ENCODE data around the gene NTN4. TPM values are rescaled to one million over a fixed set of nuclear protein-coding genes. Genes with fewer than 3 reads are reported as not detected.
"Not testable (repeated sequence)": the region's sequence is repeated elsewhere in the genome, so short reads cannot be mapped to it uniquely, and the experiment has no call there.

NTN4 gene
- total RNA-seq, 1 experiment from 2014 or later, result 0.58 TPM

DNA sequence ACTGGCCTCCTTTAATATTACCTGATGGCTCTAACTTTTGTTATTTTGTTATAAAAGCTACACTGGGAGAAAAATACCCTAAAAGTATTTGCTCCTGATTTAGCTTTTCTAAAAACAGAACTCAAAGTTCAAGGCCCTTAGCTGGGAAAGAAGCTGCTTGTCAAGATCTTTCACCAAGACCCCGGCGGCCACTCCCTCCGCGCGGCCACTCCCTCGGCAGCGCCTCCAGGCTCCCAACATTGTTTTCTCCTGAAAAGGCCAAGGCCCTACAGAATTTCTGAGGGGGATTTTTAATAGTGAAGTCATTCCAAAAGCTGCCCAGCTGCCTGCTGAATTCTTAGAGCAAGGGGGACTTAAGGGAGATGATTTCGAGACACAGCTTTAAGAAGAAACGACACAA is 96.4 kb downstream of the NTN4 start:
- in situ Hi-C loops (cut with HindIII; ENCODE audit: low pct_unique_long_range_greater_than_20kb, low sequenced_read_pairs), result no loop called here
- DNase-seq (ENCODE audit: low read depth, low spot score), result no peak

DNA sequence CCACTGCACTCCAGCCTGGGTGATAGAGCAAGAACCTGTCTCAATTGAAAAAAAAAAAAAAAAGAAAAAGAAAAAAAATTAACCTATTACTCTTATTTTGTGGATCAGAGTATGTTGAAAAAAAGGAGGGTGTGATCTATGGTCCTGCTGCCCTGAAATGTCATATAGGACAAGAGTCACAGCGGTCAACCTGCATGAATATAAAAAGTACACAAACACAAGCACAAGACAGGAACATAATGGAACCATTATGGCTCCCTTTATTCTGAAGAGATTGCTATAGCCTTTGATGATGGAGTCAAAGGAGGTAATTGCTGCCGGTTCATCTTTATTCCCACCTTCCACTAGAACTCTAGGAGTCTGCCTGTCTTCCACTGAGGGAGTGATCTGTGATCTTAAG is 96.9 kb downstream of the NTN4 start:
- in situ Hi-C loops (cut with HindIII; ENCODE audit: low pct_unique_long_range_greater_than_20kb, low sequenced_read_pairs), result no loop called here
- DNase-seq (ENCODE audit: low read depth, low spot score), result no peak

DNA sequence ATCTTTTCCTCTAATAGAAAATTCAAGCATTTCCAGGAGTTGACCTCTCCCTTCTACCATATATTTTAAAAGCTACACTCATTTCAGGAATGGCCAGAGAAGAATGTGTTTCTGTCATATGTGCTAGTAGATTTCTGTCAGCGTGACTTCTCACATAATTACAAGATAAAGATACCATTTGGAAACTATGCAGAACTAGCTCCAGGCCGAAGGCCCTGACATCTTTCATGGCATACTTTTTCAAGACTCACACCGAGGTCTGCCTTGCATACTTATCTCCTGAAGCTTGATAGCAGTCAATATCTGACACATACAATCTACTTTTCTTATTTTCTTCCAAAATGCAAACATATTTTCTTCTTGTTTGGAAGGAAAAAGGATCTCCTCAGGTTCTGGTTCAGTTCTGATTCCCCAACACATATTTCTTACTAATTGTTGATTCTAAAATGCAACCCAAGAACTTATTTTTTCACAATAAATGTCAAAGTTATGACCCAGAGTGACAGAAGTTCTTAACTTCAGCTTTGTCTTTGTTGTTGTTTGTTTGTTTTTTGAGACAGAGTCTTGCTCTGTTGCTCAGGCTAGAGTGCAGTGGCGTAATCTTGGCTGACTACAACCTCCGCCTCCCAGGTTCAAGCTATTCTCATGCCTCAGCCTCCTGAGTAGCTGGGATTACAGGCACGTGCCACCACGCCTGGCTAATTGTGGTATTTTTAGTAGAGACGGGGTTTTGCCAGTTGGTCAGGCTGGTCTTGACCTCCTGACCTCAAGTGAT is 99.5 kb downstream of the NTN4 start:
- no peak for DNase-seq (ENCODE audit: low read depth, low spot score)
- in situ Hi-C loops (cut with HindIII; ENCODE audit: low pct_unique_long_range_greater_than_20kb, low sequenced_read_pairs), result no loop called here

DNA sequence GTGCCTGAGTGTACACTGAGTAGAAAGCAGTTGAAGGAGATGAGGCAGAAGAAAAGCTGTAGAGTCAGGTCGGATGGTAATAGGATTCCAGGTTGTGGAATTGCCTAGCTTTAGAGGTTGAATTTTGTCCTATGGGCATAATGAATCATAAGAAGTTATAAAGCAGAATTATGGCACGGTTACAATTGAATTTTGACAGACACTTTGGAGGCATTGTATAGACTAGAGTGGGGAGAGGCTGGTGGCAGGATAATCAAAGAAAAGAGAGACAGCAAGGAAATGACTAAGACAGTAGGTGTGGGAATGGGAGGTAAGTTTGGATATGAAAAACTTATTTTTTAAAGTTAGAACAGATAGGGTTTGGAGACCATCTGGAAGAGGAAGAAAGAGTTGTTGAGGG is 102.6 kb downstream of the NTN4 start:
- no peak for DNase-seq (ENCODE audit: low read depth, low spot score)
- in situ Hi-C loops (cut with HindIII; ENCODE audit: low pct_unique_long_range_greater_than_20kb, low sequenced_read_pairs), result no loop called here

DNA sequence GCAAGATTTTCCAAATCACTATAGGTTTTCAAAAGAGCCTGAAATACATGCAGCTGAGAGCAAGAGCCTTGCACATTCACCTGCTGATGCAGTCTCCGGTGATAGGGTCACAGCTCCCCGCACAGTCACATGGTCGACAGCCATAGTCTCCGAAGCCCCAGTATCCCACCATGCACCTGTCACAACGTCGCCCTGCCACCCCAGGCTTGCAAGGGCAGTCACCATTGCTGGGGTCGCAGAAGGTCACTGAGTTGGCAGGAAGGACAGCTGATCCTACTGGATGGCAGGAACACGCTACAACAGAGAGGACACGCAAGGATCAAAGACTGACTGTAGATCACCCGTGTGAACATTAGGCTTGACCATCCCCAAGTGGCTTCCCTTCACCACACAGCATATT is 107.1 kb downstream of the NTN4 start:
- in situ Hi-C loops (cut with HindIII; ENCODE audit: low pct_unique_long_range_greater_than_20kb, low sequenced_read_pairs), result no loop called here

DNA sequence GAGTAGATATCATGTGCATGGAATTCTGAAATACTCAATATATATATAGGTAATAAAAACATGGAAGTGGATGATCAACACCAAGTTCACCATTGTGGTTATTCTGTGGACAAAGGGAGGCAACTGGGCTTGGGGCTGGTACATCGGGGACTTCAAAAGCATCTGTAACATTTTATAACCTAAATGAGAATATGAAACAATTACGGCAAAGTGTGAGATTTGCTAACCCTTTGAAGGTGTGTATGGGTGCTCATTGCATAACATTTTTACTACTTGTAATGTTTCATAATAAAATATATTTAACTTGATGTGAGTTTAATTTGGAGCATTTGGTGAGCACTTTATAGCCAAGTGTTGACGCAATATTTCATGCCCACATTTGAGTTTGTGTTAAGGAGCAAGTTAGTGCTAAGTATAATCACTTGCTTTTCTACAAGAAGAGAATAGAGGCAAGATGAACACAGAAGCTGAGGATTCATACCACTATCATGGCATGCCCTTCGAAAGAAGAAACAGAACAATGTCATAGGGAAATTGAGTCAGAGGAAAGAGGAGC is 109.3 kb downstream of the NTN4 start:
- in situ Hi-C loops (cut with HindIII; ENCODE audit: low pct_unique_long_range_greater_than_20kb, low sequenced_read_pairs), result no loop called here
- DNase-seq (ENCODE audit: low read depth, low spot score), result no peak

More for the DNA sequence above, 107.1 kb downstream of the NTN4 start:
- no peak for DNase-seq (ENCODE audit: low read depth, low spot score)

DNA sequence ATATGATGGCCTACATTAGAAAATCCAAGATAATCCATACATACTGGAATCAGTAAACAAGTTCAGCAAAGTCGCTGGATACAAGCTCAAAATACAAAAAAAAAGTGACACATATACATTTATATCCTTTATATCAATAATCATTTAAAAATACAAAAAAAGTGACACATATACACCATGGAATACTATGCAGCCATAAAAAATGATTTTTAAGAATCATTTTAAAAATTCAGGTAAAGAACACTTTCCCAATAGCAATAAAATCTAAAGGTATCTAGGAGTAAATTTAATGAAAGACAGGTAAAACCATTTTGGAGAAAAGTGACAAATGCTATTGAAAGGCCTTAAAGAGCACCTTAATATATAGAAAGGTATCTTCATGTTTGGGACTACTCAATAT is 111.9 kb downstream of the NTN4 start:
- DNase-seq (ENCODE audit: low read depth, low spot score), result no peak
- in situ Hi-C loops (cut with HindIII; ENCODE audit: low pct_unique_long_range_greater_than_20kb, low sequenced_read_pairs), result no loop called here

DNA sequence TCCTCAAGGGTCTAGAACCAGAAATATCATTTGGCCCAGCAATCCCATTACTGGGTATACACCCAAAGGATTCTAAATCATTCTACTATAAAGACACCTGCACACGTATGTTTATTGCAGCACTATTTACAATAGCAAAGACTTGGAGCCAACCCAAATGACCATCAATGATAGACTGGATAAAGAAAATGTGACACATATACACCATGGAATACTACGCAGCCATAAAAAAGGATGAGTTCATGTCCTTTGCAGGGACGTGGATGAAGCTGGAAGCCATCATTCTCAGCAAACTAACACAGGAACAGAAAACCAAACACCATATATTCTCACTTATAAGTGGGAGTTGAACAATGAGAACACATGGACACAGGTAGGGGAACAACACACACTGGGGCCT is 112.8 kb downstream of the NTN4 start:
- in situ Hi-C loops (cut with HindIII; ENCODE audit: low pct_unique_long_range_greater_than_20kb, low sequenced_read_pairs); DNase-seq (ENCODE audit: low read depth, low spot score): not testable (repeated sequence)

DNA sequence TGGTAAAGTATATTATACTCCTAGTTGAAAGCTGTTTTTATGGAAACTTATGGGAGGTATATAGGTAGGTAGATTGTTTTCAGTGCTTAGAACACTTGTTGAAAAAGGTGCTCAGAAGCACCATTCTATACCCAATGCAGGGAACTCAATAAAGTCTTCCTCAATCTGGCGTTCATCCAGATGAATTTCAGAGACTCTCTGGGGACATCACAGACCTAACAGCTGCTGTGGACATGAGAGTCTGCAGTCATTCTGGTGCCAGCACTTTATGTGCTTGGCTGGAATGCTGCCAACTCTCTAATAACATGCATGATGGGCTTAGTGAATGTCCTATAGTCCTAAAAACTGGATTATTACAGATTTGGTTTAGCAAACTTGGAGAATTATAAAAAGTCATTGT is 115.9 kb downstream of the NTN4 start:
- in situ Hi-C loops (cut with HindIII; ENCODE audit: low pct_unique_long_range_greater_than_20kb, low sequenced_read_pairs), result no loop called here
- DNase-seq (ENCODE audit: low read depth, low spot score), result peak; percentile 11

DNA sequence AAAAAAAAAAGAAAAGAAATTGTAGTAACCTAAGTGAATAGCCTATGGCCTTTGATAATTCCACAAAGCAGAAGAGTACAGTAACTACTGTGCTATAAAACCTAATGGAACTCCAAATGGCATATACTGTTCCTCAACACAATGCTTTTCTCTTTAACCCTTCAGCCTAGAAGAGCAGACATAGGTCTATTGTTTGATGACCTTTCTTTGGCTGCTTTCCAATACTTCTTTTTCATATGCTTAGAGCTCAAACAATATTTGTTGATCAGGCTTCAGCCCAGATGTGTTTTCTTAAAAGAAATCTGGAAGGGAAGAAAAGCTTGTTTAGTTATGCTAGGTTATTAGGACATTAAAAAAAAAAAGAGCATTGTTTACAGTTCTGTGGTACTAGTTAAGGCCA is 116.4 kb downstream of the NTN4 start:
- DNase-seq (ENCODE audit: low read depth, low spot score), result peak; percentile 46
- in situ Hi-C loops (cut with HindIII; ENCODE audit: low pct_unique_long_range_greater_than_20kb, low sequenced_read_pairs), result no loop called here

DNA sequence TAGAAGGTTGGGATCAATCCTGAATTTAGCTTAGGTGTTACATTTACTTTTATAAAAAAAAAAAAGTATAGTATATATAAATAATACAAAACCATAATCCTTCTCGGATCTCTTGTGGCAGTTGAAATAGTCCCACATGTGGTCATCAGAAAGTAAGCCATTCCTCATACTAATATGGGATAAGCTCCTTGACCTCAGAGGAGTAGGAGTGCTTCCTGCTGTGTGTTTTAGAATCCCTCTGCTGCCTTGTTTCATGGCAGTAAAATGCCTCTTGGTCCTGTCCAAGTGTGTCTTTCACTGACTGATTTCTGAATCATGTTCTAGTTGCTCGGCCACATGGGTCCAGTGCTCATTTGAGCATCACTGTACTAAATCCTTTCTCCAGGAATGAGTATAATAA is 117.0 kb downstream of the NTN4 start:
- in situ Hi-C loops (cut with HindIII; ENCODE audit: low pct_unique_long_range_greater_than_20kb, low sequenced_read_pairs), result no loop called here
- DNase-seq (ENCODE audit: low read depth, low spot score), result no peak

DNA sequence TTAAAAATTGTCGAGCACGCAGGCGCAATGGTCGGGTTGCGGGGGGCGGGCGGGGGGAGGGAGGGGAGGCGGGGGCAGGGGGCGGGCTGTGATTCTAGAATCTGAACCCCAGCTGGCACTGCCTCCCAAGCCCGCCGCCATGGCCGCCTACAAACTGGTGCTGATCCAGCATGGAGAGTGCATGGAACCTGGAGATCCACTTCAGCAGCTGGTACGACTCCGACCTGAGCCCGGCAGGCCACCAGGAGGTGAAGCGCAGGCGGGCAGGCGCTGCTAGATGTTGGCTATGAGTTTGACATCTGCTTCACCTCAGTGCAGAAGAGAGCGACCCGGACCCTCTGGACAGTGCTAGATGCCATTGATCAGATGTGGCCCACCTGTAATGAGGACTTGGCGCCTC is 118.4 kb downstream of the NTN4 start:
- in situ Hi-C loops (cut with HindIII; ENCODE audit: low pct_unique_long_range_greater_than_20kb, low sequenced_read_pairs), result no loop called here
- DNase-seq (ENCODE audit: low read depth, low spot score), result no peak

DNA sequence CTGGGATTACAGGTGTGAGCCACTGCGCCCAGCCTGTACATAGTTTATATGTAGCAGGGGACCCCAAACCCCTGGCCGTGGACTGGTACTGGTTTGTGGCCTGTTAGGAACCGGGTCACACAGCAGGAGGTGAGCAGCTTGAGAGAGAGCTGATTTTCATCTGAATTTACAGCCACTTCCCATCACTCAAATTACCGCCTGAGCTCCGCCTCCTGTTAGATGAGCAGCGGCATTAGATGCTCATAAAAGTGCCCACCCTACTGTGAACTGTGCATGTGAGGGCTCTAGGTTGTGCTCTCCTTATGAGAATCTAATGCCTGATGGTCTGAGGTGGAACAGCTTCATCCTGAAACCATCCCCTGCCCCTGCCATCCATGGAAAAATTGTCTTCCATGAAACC is 119.3 kb downstream of the NTN4 start:
- DNase-seq (ENCODE audit: low read depth, low spot score), result no peak
- in situ Hi-C loops (cut with HindIII; ENCODE audit: low pct_unique_long_range_greater_than_20kb, low sequenced_read_pairs), result no loop called here

DNA sequence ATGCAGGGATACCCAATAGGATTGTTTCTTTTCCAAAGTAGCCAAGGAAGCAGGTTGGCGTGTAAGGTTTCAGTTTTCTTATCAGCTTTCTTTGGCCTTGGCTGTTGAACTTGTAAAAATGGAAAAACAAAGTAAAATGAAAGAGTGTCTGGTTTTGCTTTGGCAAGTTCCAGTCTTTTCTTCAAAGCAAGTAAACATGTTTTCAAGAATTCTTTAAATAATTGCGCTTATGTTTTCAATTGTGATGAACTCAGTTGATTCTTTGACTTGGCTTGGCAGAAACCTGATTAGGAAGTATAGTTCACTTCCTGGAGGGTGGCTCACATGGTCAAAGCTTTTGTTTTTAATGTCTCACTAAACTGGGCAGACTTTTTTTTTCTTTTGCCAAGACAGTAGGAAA is 127.0 kb downstream of the NTN4 start:
- no peak for DNase-seq (ENCODE audit: low read depth, low spot score)
- in situ Hi-C loops (cut with HindIII; ENCODE audit: low pct_unique_long_range_greater_than_20kb, low sequenced_read_pairs), result no loop called here

DNA sequence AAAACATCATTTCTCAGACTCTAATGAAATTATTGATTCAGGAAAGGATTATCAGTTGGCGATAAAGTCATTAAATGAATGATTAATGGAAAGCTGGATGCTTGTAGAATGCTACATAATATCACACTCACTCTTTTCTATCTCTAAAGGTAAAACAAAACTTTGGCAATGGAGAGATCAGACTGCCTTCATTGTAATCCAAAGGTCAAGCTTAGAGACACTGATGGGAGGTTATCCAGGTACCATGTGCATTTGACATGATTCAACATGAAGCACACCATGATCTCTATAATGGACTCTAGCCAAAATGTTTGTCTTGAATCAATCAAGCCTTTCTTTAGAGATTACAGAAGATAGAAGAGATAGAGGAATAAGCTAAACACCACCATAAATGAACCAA is 129.2 kb downstream of the NTN4 start:
- in situ Hi-C loops (cut with HindIII; ENCODE audit: low pct_unique_long_range_greater_than_20kb, low sequenced_read_pairs), result no loop called here

DNA sequence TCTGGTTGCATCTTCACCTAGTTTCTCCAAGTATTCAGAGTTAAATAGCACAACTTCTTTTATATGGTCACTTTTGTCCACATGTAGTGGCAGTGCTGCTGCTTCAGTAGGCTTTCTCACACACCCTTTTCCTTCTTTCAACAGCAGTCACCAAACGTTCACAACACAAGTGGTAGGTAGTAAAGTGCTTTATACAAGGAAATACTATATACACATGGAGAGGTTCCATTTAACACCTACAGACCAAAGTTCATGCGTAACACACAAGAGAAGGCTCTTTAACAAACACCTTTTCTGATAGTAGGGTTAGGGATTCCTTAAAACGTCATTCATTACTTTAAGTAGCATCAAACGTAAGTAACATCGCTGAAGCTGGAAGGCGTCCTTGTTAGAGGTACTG is 132.2 kb downstream of the NTN4 start:
- in situ Hi-C loops (cut with HindIII; ENCODE audit: low pct_unique_long_range_greater_than_20kb, low sequenced_read_pairs), result no loop called here
- DNase-seq (ENCODE audit: low read depth, low spot score), result no peak

More for the DNA sequence above, 129.2 kb downstream of the NTN4 start:
- no peak for DNase-seq (ENCODE audit: low read depth, low spot score)

DNA sequence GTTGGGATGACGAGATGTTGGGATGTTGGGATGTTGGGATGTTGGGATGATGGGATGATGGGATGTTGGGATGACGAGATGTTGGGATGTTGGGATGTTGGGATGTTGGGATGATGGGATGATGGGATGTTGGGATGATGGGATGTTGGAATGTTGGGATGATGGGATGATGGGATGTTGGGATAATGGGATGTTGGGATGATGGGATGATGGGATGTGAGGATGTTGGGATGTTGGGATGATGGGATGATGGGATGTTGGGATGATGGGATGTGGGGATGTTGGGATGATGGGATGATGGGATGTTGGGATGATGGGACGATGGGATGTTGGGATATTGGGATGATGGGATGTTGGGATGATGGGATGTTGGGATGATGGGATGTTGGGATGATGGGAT is 135.9 kb downstream of the NTN4 start:
- in situ Hi-C loops (cut with HindIII; ENCODE audit: low pct_unique_long_range_greater_than_20kb, low sequenced_read_pairs); DNase-seq (ENCODE audit: low read depth, low spot score): not testable (repeated sequence)

DNA sequence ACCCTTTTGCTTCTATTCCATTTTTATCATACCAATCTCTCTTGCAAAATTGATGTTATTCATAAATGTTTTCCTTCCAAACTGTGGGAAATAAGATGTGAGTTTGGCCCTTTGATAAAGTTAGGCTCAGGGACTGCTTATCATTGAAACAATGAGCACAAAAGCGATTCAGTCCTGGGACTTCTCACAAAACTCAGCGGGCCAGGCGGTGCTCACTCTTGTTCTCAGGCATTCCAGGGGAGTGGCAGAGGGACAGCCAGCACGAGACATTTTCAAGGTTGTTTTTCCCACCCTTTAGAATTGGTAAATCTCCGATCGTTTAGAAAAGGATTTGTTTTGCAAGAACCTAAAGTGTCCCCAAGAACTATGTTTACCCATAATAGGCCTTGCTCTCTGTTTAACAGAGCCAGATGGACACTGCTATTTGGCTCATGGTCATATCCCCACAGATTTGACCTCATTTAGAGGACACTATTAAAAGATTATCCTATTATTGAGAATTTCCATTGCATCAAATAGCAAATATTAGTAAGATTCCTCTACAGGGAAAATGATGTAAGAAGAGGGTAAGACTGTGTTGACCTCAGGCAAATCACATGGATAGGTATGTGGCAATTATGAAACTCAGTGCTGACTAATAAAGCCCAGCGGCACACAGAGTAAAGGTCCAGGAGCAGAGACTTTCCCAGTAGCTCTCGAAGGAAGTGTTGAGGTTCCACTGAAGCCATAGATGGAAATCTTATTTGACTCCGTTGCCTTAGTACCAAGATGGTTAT is 136.6 kb downstream of the NTN4 start:
- peak; percentile 16 for DNase-seq (ENCODE audit: low read depth, low spot score)
- in situ Hi-C loops (cut with HindIII; ENCODE audit: low pct_unique_long_range_greater_than_20kb, low sequenced_read_pairs), result no loop called here

DNA sequence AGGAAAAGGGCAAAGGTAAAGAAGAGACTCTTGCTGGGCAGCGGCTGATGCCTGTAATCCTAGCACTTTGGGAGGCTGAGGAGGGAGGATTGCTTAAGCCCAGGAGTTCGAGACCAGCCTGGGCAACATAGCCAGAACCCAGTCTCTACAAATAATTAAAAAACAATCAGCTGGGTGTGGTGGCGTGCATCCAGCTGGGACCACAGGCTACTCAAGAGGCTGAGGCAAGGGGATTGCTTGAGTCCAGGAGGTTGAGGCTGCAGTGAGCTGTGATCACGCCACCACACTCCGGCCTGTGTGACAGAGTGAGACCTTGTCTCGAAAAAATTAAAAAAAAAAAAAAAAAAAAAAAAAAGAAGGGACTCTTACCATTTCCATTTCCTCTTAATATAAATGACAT is 138.9 kb downstream of the NTN4 start:
- DNase-seq (ENCODE audit: low read depth, low spot score), result no peak

More for the DNA sequence above, 138.9 kb downstream of the NTN4 start:
- in situ Hi-C loops (cut with HindIII; ENCODE audit: low pct_unique_long_range_greater_than_20kb, low sequenced_read_pairs), result no loop called here

All from SK-MEL-5 (cell line).